ENCODE results near the gene TULP3.
A peak's percentile ranks its signal among the peaks of the same experiment; 100 is the strongest.

TULP3 gene

DNA sequence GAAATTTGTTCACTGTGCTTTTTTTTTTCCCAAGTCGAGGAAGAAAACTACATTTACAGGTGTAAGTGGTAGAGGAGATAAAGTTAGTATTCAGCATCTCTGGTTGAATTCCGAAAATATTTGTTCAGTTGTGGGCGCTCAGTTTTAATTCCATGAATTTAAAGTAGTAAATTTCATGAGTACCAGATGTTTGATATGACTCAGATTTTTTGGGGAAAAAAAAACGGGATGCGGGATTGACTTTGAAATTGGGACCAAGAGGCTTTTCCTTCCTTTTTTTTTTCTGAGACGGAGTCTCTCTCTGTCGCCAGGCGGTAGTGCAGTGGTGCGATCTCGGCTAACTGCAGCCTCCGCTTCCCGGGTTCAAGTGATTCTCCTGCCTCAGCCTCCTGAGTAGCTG, 1.6 kb downstream of the TULP3 start:
- H3K4me3 ChIP-seq (ENCODE audit: low read depth, low read length) = no peak overlapping the region
- TF ChIP-seq, protein P1, sequence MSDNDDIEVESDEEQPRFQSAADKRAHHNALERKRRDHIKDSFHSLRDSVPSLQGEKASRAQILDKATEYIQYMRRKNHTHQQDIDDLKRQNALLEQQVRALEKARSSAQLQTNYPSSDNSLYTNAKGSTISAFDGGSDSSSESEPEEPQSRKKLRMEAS (IDR thresholded peaks at IDR 0.05; ENCODE audit: low read depth, low read length) = no peak
- TF ChIP-seq MYC (IDR thresholded peaks at IDR 0.05; ENCODE audit: low read depth, low read length) = no peak
- TF ChIP-seq, protein P2, sequence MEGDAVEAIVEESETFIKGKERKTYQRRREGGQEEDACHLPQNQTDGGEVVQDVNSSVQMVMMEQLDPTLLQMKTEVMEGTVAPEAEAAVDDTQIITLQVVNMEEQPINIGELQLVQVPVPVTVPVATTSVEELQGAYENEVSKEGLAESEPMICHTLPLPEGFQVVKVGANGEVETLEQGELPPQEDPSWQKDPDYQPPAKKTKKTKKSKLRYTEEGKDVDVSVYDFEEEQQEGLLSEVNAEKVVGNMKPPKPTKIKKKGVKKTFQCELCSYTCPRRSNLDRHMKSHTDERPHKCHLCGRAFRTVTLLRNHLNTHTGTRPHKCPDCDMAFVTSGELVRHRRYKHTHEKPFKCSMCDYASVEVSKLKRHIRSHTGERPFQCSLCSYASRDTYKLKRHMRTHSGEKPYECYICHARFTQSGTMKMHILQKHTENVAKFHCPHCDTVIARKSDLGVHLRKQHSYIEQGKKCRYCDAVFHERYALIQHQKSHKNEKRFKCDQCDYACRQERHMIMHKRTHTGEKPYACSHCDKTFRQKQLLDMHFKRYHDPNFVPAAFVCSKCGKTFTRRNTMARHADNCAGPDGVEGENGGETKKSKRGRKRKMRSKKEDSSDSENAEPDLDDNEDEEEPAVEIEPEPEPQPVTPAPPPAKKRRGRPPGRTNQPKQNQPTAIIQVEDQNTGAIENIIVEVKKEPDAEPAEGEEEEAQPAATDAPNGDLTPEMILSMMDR (IDR thresholded peaks at IDR 0.05; ENCODE audit: low read depth, low read length) = no peak
- no peak for TF ChIP-seq POLR2A (IDR thresholded peaks at IDR 0.05; ENCODE audit: extremely low read depth, insufficient read length)
- no peak for DNase-seq (ENCODE audit: low read depth)

DNA sequence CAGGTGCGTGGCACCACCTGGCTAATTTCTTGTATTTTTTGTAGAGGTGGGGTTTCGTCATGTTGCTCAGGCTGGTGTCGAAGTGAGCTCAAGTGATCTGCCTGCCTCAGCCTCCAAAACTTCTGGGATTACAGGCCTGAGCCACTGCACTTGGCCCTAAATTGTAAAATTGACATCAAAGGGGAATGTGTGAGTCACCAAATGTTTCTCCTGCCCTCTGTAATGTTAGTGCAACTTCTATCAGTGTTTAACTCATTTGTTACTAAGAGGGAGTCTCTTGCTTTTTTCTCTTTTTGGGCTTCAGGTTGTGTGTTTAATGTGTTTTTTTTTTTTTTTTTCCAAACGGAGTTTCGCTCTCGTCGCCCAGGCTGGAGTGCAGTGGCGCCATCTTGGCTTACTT, 2.3 kb downstream of the TULP3 start:
- H3K4me3 ChIP-seq (ENCODE audit: low read depth, low read length) = no peak overlapping the region
- TF ChIP-seq, protein P2 (IDR thresholded peaks at IDR 0.05; ENCODE audit: low read depth, low read length) = no peak
- no peak for TF ChIP-seq MYC (IDR thresholded peaks at IDR 0.05; ENCODE audit: low read depth, low read length)
- TF ChIP-seq, protein P1 (IDR thresholded peaks at IDR 0.05; ENCODE audit: low read depth, low read length) = no peak
- no peak for TF ChIP-seq POLR2A (IDR thresholded peaks at IDR 0.05; ENCODE audit: extremely low read depth, insufficient read length)
- DNase-seq (ENCODE audit: low read depth) = peak; percentile 16

DNA sequence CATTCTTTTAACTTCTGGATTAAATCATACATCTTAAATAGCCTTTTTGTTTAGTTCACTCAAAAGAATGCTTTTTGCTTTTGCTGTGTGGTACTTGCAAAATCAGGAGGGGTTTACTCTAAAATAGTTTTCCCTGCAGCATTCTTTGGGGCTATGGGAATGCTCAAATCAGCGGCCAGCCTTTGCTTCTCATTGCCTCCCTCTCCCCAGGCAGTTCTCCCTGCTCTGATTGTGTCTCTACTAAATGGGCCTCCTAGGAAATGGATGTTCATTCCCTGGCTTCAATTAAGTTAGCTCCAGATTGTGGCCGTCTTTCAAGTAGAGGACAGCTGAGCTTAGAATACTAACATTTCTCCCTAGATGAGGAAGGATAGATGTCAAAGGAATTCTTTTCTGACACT, 4.4 kb downstream of the TULP3 start:
- DNase-seq (ENCODE audit: low read depth) = no peak
- H3K4me3 ChIP-seq (ENCODE audit: low read depth, low read length) = no peak overlapping the region
- no peak for TF ChIP-seq MYC (IDR thresholded peaks at IDR 0.05; ENCODE audit: low read depth, low read length)
- TF ChIP-seq, protein P1 (IDR thresholded peaks at IDR 0.05; ENCODE audit: low read depth, low read length) = no peak
- TF ChIP-seq, protein P2 (IDR thresholded peaks at IDR 0.05; ENCODE audit: low read depth, low read length) = no peak
- no peak for TF ChIP-seq POLR2A (IDR thresholded peaks at IDR 0.05; ENCODE audit: extremely low read depth, insufficient read length)

DNA sequence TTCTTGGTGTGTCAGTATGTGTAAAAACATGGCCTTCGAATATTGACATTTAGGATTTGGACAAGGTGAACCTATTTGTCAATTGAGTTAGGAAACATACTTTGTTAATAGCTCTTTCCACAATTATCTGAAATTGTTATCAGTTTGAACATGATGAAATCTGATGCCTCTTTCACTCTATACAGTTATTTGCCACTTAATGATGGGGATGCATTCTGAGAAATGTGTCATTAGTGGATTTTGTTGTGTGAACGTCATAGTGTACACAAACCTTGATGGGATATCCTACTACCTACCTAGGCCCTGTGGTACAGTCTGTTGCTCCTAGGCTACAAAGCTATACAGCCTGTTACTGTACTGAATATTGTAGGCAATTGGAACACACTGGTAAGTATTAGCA, 4.8 kb downstream of the TULP3 start:
- H3K4me3 ChIP-seq (ENCODE audit: low read depth, low read length) = no peak overlapping the region
- TF ChIP-seq, protein P2 (IDR thresholded peaks at IDR 0.05; ENCODE audit: low read depth, low read length) = no peak
- TF ChIP-seq MYC (IDR thresholded peaks at IDR 0.05; ENCODE audit: low read depth, low read length) = no peak
- TF ChIP-seq POLR2A (IDR thresholded peaks at IDR 0.05; ENCODE audit: extremely low read depth, insufficient read length) = no peak
- TF ChIP-seq, protein P1 (IDR thresholded peaks at IDR 0.05; ENCODE audit: low read depth, low read length) = no peak
- DNase-seq (ENCODE audit: low read depth) = no peak

DNA sequence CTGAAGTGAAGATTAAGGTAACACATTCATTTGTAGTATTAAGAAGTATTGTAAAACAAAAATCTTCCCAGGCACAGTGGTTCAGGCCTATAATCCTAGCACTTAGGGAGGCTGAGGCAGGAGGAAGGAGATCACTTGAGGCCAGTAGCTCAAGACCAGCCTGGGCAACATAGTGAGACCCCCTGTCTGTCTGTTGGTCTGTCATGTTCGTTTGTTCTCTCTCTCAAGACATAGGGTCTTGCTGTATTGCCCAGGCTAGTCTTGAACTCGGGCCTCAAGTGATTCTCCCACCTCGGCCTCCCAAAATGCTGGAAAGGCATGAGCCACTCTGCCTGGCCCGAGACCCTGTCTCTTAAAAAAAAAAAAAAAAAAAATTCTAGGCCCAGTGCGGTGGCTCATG, 6.7 kb downstream of the TULP3 start:
- DNase-seq (ENCODE audit: low read depth) = no peak
- TF ChIP-seq MYC (IDR thresholded peaks at IDR 0.05; ENCODE audit: low read depth, low read length) (no peak), POLR2A (IDR thresholded peaks at IDR 0.05; ENCODE audit: extremely low read depth, insufficient read length) (no peak)
- TF ChIP-seq, protein P2 (IDR thresholded peaks at IDR 0.05; ENCODE audit: low read depth, low read length) = no peak
- TF ChIP-seq, protein P1 (IDR thresholded peaks at IDR 0.05; ENCODE audit: low read depth, low read length) = no peak
- H3K4me3 ChIP-seq (ENCODE audit: low read depth, low read length) = no peak overlapping the region

DNA sequence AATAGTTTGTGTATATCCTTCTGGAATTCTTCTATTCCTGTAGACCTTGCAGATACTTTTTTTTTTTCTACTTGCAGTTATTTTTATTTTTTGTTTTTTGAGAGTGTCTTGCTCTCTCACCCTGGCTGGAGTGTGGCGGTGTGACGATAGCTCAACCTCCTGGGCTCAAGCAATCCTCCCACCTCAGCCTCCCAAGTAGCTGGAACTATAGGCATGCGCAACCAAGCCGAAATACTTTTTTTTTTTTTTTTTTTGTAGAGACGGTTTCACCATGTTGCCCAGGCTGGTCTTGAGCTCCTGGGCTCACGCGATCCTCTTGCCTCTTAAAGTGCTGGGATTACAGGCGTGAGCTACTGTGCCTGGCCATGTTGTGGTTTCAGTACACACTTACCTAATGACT, 10.0 kb downstream of the TULP3 start:
- H3K4me3 ChIP-seq (ENCODE audit: low read depth, low read length) = no peak overlapping the region
- no peak for DNase-seq (ENCODE audit: low read depth)
- TF ChIP-seq POLR2A (IDR thresholded peaks at IDR 0.05; ENCODE audit: extremely low read depth, insufficient read length) (no peak), MYC (IDR thresholded peaks at IDR 0.05; ENCODE audit: low read depth, low read length) (no peak)
- TF ChIP-seq, protein P1 (IDR thresholded peaks at IDR 0.05; ENCODE audit: low read depth, low read length) = no peak
- TF ChIP-seq, protein P2 (IDR thresholded peaks at IDR 0.05; ENCODE audit: low read depth, low read length) = no peak

Data from NB4 (cell line).